GM18505 (cell line): ENCODE results near the gene ANO9.

Source experiments
- ATAC-seq: cut with Tn5 transposase; IDR thresholded peaks from one replicate; pipeline ENCODE4 v1.9.1; 2021; ENCODE audit not compliant: unreplicated experiment
- POLR2A ChIP-seq: IDR thresholded peaks from 4 replicates; pipeline ENCODE4 v1.6.1; 2011; ENCODE audit warnings: borderline replicate concordance; ENCODE audit not compliant: insufficient read depth, insufficient read length; ENCODE audit errors: extremely low read depth

ANO9 gene

GRCh38 chr11:441418-442274 is at the start of gene ANO9:
ANO9 (minus strand) TSS chr11:442011; CDS start chr11:441926, 85 bp downstream.
- ATAC-seq, result peak; percentile 42
- TF ChIP-seq POLR2A, result peak; percentile 61

- TF ChIP-seq POLR2A, result no peak
- ATAC-seq, result no peak
Observed at GRCh38 chr11:491358-491757, 49.5 kb upstream of the ANO9 start.

GRCh38 chr11:490930-491260 is 49.1 kb upstream of the ANO9 start:
- TF ChIP-seq POLR2A, result no peak
- ATAC-seq, result no peak

GRCh38 chr11:490186-490929 is 48.5 kb upstream of the ANO9 start:
- no peak for ATAC-seq
- TF ChIP-seq POLR2A, result no peak

GRCh38 chr11:489610-490185 is 47.9 kb upstream of the ANO9 start:
- no peak for ATAC-seq
- TF ChIP-seq POLR2A, result no peak

GRCh38 chr11:488992-489391 is 47.2 kb upstream of the ANO9 start:
- no peak for ATAC-seq
- TF ChIP-seq POLR2A, result no peak

GRCh38 chr11:488579-488978 is 46.8 kb upstream of the ANO9 start:
- no peak for TF ChIP-seq POLR2A
- ATAC-seq, result no peak

- ATAC-seq, result no peak
- TF ChIP-seq POLR2A, result no peak
Observed at GRCh38 chr11:488062-488461, 46.3 kb upstream of the ANO9 start.

GRCh38 chr11:487571-488021 is 45.8 kb upstream of the ANO9 start:
- ATAC-seq, result no peak
- no peak for TF ChIP-seq POLR2A

GRCh38 chr11:486189-486588 is 44.4 kb upstream of the ANO9 start:
- no peak for TF ChIP-seq POLR2A
- ATAC-seq, result no peak

GRCh38 chr11:484616-485015 is 42.8 kb upstream of the ANO9 start:
- no peak for TF ChIP-seq POLR2A
- ATAC-seq, result no peak

- no peak for ATAC-seq
- TF ChIP-seq POLR2A, result no peak
Observed at GRCh38 chr11:479311-479710, 37.5 kb upstream of the ANO9 start.

- no peak for ATAC-seq
Observed at GRCh38 chr11:477052-477715, 35.4 kb upstream of the ANO9 start.

GRCh38 chr11:476416-476815 is 34.6 kb upstream of the ANO9 start:
- ATAC-seq, result no peak
- TF ChIP-seq POLR2A, result no peak

More at GRCh38 chr11:477052-477715, 35.4 kb upstream of the ANO9 start:
- TF ChIP-seq POLR2A, result no peak

GRCh38 chr11:475941-476340 is 34.1 kb upstream of the ANO9 start:
- TF ChIP-seq POLR2A, result no peak
- ATAC-seq, result no peak
